Astrocyte (in vitro differentiated cells and primary cell): ENCODE data around the gene SLC1A7.

ENCODE experiments used
- EZH2 ChIP-seq: IDR thresholded peaks from 2 replicates; pipeline ENCODE4 v1.6.1; 2012; ENCODE audit warnings: mild to moderate bottlenecking, low read length, inconsistent platforms; ENCODE audit not compliant: insufficient read depth
- TF ChIP-seq, protein P1 (sequence below): IDR thresholded peaks from 2 replicates; pipeline ENCODE4 v1.5.1; 2011; ENCODE audit warnings: low read depth, mild to moderate bottlenecking, inconsistent platforms, low read length, moderate library complexity; ENCODE audit not compliant: insufficient read depth

DNA sequence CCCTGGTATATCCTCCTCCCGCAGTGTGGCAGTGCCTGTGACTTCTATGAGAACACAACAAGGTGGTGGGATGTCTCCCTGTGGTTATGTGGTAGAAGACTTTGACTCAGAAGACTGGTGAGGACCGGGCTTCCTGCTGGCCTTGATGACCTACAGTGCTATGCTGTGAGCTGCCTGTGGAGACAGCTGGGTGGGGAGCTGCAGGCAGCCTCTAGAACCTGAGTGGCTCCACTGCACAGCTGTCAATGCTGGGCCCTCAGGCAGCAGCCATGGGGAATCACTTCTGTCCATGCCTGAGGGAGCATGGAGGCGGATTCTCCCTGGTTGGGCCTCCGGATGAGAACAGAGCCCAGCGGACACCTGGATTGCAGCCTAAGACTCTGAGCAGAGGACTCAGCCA lies 14.9 kb downstream of the SLC1A7 start:
- TF ChIP-seq EZH2 = no peak
- TF ChIP-seq, protein P1, sequence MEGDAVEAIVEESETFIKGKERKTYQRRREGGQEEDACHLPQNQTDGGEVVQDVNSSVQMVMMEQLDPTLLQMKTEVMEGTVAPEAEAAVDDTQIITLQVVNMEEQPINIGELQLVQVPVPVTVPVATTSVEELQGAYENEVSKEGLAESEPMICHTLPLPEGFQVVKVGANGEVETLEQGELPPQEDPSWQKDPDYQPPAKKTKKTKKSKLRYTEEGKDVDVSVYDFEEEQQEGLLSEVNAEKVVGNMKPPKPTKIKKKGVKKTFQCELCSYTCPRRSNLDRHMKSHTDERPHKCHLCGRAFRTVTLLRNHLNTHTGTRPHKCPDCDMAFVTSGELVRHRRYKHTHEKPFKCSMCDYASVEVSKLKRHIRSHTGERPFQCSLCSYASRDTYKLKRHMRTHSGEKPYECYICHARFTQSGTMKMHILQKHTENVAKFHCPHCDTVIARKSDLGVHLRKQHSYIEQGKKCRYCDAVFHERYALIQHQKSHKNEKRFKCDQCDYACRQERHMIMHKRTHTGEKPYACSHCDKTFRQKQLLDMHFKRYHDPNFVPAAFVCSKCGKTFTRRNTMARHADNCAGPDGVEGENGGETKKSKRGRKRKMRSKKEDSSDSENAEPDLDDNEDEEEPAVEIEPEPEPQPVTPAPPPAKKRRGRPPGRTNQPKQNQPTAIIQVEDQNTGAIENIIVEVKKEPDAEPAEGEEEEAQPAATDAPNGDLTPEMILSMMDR = no peak
